Glutamatergic neuron (in vitro differentiated cells): ENCODE results near the gene NEGR1. TPM values are rescaled to one million over a fixed set of nuclear protein-coding genes. Genes with fewer than 3 reads are reported as not detected.

Experiments used
- DNase-seq: peaks from one replicate; pipeline ENCODE4 v3.0.0; 2022
- H3K27ac Mint-ChIP-seq: one replicate; pipeline ENCODE4 v1.8.0; 2020; ENCODE audit warnings: mild to moderate bottlenecking, mixed read lengths, inconsistent platforms; ENCODE audit not compliant: unreplicated experiment
- H3K27me3 Mint-ChIP-seq: one replicate; pipeline ENCODE4 v1.8.0; 2020; ENCODE audit warnings: mild to moderate bottlenecking, moderate library complexity, mixed read lengths, inconsistent platforms; ENCODE audit not compliant: unreplicated experiment
- H3K36me3 Mint-ChIP-seq: one replicate; pipeline ENCODE4 v1.8.0; 2020; ENCODE audit warnings: mild to moderate bottlenecking, mixed read lengths, inconsistent platforms; ENCODE audit not compliant: unreplicated experiment
- H3K4me1 Mint-ChIP-seq: one replicate; pipeline ENCODE4 v1.8.0; 2020; ENCODE audit warnings: mild to moderate bottlenecking, low read depth, mixed read lengths, inconsistent platforms; ENCODE audit not compliant: unreplicated experiment
- H3K4me3 Mint-ChIP-seq: one replicate; pipeline ENCODE4 v1.8.0; 2020; ENCODE audit warnings: mild to moderate bottlenecking, mixed read lengths, inconsistent platforms; ENCODE audit not compliant: unreplicated experiment
- H3K9me3 Mint-ChIP-seq: one replicate; pipeline ENCODE4 v1.8.0; 2020; ENCODE audit warnings: mild to moderate bottlenecking, moderate library complexity, mixed read lengths, inconsistent platforms; ENCODE audit not compliant: unreplicated experiment
- CTCF ChIP-seq: fragments of 200-600 bp; sonication (generic); IDR thresholded peaks from one replicate; pipeline ENCODE4 v1.5.0; 2021; ENCODE audit not compliant: partially characterized antibody, unreplicated experiment
- total RNA-seq: library from RNA; stranded (reverse); fragmentation: NEBNext Ultra II Directional; extraction: Animal tissue kit (Norgen Biotek cat#: 25700); gene quantifications from one replicate; pipeline ENCODE4 v1.2.1, GENCODE V29; 2021; ENCODE audit not compliant: unreplicated experiment

Gene NEGR1
- total RNA-seq, 1 donor from 2014 or later, result 0.51 TPM

DNA sequence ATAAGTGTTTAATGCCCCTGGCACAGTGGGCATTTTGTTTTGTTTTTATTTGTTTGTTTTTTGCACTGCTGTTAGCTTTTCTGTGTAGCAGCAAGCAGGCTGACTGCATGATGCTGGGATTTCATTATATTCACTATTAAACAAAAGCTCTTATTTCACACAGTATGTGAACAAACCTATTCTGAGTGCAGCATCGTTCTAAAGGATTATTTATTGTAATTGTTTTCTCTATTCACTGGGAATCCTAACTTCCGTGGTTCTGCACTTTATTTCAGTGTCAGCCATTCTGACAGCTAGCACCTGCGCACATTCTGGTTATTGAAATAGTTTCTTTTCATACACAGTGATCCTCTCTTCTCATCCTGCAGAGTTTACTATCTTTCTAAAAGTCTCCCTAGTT is 595.0 kb downstream of the NEGR1 start:
- H3K4me3 Mint-ChIP-seq, result no peak overlapping the region
- H3K4me1 Mint-ChIP-seq, result no peaks in the 10 kb centered on the region
- no peak overlapping the region for H3K27ac Mint-ChIP-seq
- DNase-seq, result no peak
- no peaks in the 10 kb centered on the region for H3K27me3 Mint-ChIP-seq
- no peaks in the 10 kb centered on the region for H3K36me3 Mint-ChIP-seq
- H3K9me3 Mint-ChIP-seq, result no peaks in the 10 kb centered on the region
- no peak for TF ChIP-seq CTCF

DNA sequence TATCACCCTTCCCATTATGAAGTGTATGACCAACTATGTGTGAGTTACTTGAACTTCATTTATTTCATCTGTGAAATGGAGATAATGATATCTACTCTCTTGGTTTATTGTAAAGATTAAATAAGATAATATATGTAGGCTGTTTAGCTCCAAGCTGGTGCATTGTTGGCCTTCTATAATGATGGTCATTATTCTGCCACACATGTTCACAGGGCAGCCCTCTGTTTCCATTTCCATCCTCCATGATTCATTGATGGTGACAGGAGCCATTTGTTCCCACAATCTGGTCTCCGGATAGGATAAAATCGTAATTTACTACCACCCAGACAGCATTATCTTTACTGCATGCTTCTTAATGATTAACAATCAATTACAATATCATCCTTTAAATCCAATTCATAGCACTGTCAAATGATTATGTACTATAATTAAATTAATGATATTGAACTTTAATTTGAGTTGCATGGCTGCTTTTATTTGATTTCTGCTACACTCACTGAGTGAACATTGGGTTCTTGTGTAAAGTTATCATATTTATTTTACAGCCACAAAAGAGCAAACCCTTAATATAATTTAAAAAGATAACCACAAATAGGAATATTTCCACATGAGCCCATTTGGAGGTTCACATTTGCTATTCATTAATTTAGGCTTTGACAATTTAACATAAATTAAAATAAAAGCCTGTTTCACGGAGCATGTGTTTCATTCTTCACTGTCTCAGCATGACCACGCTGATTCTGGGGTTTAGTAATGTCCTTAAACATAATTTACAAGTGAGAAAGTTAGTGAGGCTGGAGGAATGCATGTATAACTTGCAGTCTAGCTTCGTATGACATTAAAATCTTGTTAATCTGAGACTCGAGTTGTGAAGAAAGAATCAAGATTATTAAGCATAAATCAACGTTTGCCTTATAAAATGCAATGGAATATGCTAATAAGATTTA is 605.1 kb downstream of the NEGR1 start:
- no peaks in the 10 kb centered on the region for H3K27me3 Mint-ChIP-seq
- H3K9me3 Mint-ChIP-seq, result no peaks in the 10 kb centered on the region
- no peak for TF ChIP-seq CTCF
- no peak overlapping the region for H3K27ac Mint-ChIP-seq
- DNase-seq, result no peak
- no peaks in the 10 kb centered on the region for H3K4me1 Mint-ChIP-seq
- no peak overlapping the region for H3K4me3 Mint-ChIP-seq
- H3K36me3 Mint-ChIP-seq, result no peaks in the 10 kb centered on the region

- H3K4me1 Mint-ChIP-seq, result peaks cover 12% of the 10 kb centered on the region
- no peaks in the 10 kb centered on the region for H3K27me3 Mint-ChIP-seq
- no peaks in the 10 kb centered on the region for H3K9me3 Mint-ChIP-seq
- no peaks in the 10 kb centered on the region for H3K36me3 Mint-ChIP-seq
- DNase-seq, result no peak
- no peak for TF ChIP-seq CTCF
- no peak overlapping the region for H3K4me3 Mint-ChIP-seq
- no peak overlapping the region for H3K27ac Mint-ChIP-seq
These were observed 614.3 kb downstream of the NEGR1 start for GRCh38 chr1:71668065-71668464.

DNA sequence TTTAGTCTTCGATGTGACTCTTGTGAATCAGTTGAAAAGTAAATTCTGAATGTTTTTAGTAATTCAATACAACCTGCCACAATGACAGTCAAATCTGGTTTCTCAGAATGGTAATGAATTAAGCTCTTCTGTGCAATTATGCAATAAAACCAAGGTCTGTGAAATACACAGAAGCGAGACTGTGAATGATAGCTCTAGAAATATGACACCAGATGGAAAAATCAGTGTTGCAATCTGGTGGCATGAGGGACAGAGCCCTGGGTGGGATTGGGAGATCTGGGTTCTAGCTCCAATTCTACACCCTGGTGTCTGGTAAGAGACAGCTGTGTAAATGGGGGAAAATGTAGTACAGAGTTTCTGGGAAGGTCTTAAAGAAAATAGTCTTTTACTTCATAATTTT is 615.1 kb downstream of the NEGR1 start:
- H3K4me3 Mint-ChIP-seq, result no peak overlapping the region
- no peak for DNase-seq
- peaks cover 12% of the 10 kb centered on the region for H3K4me1 Mint-ChIP-seq
- no peak overlapping the region for H3K27ac Mint-ChIP-seq
- H3K9me3 Mint-ChIP-seq, result no peaks in the 10 kb centered on the region
- no peak for TF ChIP-seq CTCF
- no peaks in the 10 kb centered on the region for H3K36me3 Mint-ChIP-seq
- H3K27me3 Mint-ChIP-seq, result no peaks in the 10 kb centered on the region

DNA sequence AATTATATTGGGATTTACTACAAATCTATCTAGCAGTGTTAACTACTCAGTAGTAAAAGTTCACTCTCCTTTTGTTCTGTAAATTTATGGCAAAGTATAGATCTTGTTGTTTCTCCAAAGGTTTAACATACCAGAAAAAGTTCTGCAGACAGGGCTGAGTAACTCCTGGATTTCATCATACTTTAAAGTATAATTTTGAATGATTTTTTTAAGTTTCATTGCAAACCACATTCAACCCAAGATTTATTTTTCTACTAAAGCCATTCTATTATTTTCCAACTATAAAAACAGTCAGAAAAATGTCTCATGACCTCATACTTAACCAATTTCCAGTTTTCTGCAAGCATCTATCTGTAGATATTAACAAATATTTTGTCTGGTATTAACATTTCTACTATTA is 615.7 kb downstream of the NEGR1 start:
- no peak for DNase-seq
- Mint-ChIP-seq H3K4me3 (no peak overlapping the region), H3K27ac (no peak overlapping the region), H3K4me1 (peaks cover 12% of the 10 kb centered on the region), H3K27me3 (no peaks in the 10 kb centered on the region), H3K36me3 (no peaks in the 10 kb centered on the region), H3K9me3 (no peaks in the 10 kb centered on the region)
- no peak for TF ChIP-seq CTCF
